Hematopoietic multipotent progenitor cell treated with erythropoietin and hydrocortisone succinate and interleukin-3 and kit ligand, for 4 days (in vitro differentiated cells): ENCODE data around the gene SUN3.
"Not testable (repeated sequence)": the region's sequence is repeated elsewhere in the genome, so short reads cannot be mapped to it uniquely, and the experiment has no call there.

Experiments
- DNase-seq: peaks from one replicate; pipeline ENCODE4 v3.0.0-alpha.2; 2015

The SUN3 gene

DNA sequence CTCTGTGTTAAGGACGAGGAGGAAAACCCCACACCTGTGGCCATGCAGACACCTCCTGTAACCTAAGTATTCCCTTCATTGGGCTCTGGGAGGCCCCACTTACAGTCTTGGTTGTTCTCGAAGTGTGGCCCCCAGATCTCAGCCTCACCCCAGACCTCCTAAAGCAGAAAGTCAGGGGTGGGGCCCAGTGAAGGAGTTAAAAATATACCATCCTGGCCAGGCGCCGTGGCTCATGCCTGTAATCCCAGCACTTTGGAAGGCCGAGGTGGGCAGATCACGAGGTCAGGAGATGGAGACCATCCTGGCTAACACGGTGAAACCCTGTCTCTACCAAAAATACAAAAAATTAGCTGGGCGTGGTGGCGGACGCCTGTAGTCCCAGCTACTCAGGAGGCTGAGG lies 86.3 kb downstream of the SUN3 start:
- not testable (repeated sequence) for DNase-seq

DNA sequence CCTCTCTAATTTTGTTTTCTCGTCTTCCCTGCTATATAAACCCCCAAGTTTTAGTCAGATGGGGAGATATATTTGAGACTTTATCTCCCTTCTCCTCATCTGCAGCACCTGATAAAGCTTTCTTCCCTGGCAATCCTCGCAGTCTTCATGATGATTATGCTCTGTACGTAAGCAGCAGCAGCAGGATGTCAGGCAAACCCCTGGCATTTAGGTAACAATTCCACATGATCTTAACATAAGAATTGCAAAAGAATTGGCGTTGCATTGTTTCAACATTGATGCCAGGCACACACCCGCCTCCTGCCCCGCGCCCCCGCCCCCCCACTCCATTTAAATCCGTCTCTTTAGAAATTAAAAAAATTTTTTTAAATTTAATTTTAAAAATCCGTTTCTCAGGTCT lies 86.8 kb downstream of the SUN3 start:
- no peak for DNase-seq

DNA sequence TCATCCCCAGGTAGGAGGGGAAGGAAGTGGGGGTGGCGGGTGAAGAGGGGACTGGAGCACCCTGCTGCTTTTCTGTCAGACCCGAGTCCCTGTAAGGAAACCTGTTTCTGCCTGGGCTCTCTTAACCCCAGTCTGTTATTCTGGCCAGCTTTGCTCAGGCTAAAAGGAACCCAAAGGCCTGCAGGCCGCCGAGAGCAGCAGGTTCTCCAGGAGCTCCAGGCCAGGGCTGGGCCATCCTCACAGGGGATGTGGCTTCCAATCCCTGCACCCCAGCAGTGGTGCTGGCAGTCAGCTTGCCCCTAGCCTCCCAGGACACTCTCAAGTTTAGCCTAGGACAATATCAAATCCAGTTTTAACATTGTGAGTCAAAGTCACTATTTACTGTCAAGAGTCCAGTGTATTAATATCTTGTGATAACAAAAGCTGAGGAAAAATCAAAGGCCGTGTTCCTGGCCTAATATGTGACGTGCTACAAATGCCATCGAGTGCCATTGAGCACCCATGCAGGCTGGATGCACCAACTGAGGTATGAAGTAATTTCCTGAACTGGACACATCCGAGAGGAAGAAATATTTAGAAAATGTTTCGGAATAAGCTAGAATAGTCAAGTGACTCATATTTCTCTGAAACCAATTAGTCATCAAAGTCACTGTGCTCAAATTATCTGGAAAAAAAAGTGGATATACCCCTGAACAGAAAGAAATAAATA lies 87.6 kb downstream of the SUN3 start:
- DNase-seq, result no peak

DNA sequence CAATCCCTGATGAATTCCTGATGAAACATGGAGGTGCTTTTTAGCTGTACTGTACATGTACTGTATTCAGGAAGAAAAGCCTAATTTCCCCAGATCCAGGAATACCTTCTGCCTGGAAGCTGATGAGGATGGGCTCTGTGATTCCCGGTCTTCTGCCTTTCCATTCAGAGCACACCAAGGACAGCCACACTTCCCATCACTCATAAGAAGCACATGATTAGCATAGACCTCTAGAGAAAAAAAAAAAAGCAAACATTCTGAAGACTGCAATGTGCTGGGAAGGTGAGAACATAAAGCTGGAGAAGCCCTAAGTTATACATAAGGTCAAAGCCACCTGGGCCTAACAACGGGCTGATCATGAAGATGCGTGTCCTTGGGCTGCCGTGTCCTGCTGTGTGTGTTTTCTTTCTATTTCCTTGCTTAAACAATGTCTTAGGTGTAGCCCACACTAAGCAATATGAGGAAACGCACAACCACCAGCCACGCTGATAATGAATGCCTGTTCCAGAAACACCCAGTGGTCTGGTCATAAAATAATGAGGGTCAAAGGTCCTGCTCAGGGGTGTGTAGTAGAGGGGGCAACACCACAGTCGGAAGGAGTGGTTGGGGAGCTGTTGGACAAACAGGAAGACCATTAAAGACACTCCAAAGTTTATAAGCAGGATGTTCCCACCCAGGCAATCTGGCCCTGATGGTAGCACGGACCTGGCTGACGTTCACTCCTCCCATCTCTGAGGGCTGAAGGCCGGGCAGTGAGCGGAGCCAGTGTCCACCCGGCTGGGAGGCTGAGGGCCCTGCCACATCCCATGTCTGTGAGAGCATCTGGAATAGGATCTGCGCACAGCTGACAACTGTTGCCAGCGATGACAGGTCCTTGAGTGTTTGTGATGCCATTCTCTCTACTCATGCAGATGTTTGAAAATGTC lies 88.6 kb downstream of the SUN3 start:
- DNase-seq, result no peak

DNA sequence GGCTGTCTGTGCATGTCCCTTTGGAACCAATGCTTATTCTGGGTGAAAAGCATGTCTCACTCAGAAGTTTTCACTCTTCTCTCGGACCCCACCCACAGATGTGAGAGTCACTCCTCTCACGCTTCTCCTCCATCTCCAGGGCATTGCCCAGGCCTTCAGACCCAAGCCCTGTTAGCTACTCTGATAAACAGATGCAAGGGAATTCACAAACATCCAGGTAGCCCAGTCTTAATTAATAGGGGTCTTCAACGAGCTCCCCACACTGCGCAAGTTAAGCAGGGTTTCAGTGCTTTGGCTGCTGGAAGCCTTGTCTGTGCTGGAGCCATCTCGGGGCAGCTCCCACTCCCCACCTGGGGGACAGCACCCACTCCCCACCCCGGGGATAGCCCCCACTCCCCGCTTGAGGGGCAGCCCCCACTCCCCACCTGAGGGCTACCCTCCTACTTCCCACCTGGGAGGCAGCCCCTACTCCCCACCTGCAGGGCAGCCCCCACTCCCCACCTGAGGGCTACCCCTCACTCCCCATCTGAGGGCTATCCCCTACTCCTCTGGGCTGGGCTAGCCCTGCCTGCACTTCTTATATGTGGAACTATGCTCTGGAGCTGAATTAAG lies 89.4 kb downstream of the SUN3 start:
- DNase-seq, result no peak

DNA sequence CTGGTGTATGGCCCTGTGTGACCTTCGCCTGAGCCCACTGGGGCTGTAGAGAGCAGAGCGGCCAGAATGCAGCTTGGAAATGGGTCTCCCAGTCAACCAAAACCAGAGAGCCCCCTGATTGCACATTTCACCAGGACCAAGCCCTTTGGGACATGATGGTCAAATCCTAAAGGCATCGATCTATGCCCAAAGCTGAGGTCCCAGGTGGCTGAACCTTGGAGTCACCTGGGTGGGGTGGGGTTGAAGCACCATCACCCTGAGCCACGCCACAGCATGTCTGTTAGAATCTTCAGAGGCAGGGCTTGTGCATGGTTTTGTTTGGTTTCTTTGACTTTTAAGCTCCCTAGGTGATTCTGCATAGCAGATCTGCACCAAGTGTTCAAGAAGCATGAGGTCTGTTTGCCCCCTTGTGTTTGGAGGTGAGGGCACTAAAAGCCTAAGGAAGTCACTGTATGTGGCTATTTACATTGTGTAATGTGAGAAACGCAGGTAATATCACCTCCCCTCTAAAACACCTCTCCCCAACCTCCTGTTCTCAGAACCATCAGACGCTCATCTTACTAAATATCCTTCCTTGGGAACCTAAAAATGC lies 90.2 kb downstream of the SUN3 start:
- DNase-seq, result no peak

DNA sequence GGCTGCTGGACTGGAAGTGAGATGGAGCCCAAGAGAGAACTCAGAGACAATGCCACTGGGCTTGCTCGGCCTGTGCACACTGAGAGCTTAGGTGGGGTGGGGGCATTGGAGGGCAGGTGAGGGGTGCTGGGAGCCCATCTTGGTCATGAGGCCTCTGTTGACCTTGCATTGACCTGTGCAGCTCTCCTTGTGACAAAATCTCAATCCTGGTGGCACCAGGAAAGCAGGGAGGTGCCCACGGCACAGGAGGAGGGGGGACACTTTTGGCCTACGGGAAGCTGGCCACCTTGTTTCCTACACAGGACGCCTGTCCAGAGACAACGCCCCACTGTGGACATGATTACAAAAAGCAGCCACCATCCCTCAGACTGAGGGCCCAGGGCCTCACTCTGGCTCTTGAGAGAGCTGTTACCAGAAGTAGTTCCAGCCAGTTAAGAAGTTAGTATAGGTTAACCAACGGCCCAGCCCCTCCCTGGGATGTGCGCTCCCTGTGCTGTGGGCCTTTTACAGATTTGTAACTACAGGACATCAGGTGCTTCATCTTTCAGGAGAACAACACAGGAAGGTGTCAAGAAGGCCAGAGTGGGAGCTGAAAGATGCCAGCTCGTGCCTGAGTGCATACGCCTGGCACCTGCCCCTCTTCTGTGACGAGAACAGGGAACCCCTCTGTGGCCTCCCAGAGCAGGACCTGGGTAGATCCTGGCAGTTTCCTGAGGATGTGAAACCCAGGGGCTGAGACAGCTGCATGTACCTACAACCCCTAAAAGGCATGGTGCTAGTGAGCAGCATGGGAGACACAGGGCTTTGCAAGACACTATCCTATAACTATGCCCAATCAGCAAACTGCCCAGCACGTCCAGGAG lies 91.0 kb downstream of the SUN3 start:
- DNase-seq, result no peak
